ENCODE data around the gene KIAA1191.

- TF ChIP-seq CTCF (IDR thresholded peaks at IDR 0.05 in 4 of 5, conservative IDR thresholded peaks at IDR 0.05 in 1 of 5) = no peak
- TF ChIP-seq POLR2A (IDR thresholded peaks at IDR 0.05) = no peak
Measured at GRCh38 chr5:176406436-176407052, 45.0 kb upstream of the KIAA1191 start.

All from gastrocnemius medialis (tissue), 4 donors.